T-helper 17 cell (primary cell): ENCODE measurements around the gene GTPBP3. TPM values are rescaled to one million over a fixed set of nuclear protein-coding genes. Genes with fewer than 3 reads are reported as not detected.

ENCODE experiments used
- ATAC-seq: fragments of 150-1000 bp; cut with Tn5 transposase; 2 replicates; pipeline ENCODE4 v1.10.0; 2021; ENCODE audit warnings: mild to moderate bottlenecking, moderate library complexity
- DNase-seq, 3 donors: peaks; one replicate each; pipeline versions ENCODE4 v3.0.0 to v3.0.0-alpha.2; 2020 to 2021
- H3K9me3 ChIP-seq: one replicate; pipeline ENCODE4 v1.7.0; 2013; ENCODE audit warnings: low read length, mild to moderate bottlenecking; ENCODE audit not compliant: control insufficient read depth, poor library complexity, severe bottlenecking
- H3K27ac Mint-ChIP-seq: one replicate; pipeline ENCODE4 v1.8.0; 2022; ENCODE audit warnings: mild to moderate bottlenecking, moderate library complexity, mixed read lengths
- H3K27me3 Mint-ChIP-seq: one replicate; pipeline ENCODE4 v1.8.0; 2022; ENCODE audit warnings: mixed read lengths
- H3K36me3 Mint-ChIP-seq: one replicate; pipeline ENCODE4 v1.8.0; 2022; ENCODE audit warnings: low read depth, mixed read lengths
- H3K4me1 Mint-ChIP-seq: one replicate; pipeline ENCODE4 v1.8.0; 2022; ENCODE audit warnings: mild to moderate bottlenecking, mixed read lengths
- H3K4me3 Mint-ChIP-seq: one replicate; pipeline ENCODE4 v1.8.0; 2022; ENCODE audit warnings: mild to moderate bottlenecking, moderate library complexity, mixed read lengths
- total RNA-seq, 4 donors: library from RNA in 2 of 4; stranded (reverse) in 2 of 4; gene quantifications; one replicate each; pipeline ENCODE4 v1.2.3 and lab custom pipeline; 2022 to 2026

GTPBP3 gene
- total RNA-seq, 2 donors from 2014 or later = 27.5 to 33.3 TPM

DNA sequence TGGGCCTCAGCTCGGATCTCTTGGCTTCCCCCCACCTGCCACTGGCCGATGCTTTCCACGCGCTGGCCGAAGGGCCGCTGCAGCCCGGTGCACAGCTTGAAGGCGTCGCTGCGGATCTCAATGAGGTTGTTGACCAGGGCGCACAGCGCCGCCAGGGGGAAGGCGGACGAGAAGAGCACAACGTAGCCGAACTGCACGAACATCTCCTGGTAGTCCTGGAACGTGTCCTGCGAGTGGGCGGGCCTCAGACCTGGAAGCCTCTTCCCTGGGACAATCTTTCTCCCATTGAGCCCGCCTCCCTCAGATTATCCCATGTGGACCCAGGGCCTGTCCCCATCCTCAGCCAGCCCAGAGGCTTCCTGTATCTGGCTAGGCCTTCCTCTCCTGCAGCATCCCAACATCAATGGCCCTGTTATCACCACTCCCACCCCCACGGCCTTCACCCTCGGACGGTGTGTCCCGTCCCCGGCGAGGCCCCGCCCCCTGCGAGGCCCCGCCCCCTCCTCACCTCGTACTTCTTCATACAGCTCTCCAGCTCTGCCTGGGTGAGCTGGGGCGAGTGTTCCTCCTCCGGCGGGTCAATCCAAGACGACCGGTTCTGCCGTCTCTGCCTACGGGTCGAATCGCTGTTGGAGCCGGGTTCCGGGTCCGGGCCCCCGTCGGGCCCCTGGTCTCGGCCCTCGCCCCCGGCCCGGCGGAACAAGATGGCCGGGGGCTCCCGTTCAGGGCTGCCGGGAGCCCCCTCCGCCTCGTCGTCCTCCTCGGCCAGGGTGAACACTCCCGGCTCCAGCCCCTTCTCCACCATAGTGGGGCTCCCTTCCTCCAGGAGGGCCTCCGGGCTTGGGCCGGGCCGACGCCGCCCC lies 9.5 kb upstream of the GTPBP3 start:
- H3K9me3 ChIP-seq = no peaks in the 10 kb centered on the region
- Mint-ChIP-seq H3K4me3 (peak overlapping the region; percentile 85), H3K27me3 (no peaks in the 10 kb centered on the region), H3K36me3 (no peaks in the 10 kb centered on the region), H3K4me1 (peaks cover 12% of the 10 kb centered on the region), H3K27ac (peak overlapping the region; percentile 57)
- DNase-seq = peak in 2 of 3 donors; percentile 57 to 61
- peak; percentile 79 for ATAC-seq

DNA sequence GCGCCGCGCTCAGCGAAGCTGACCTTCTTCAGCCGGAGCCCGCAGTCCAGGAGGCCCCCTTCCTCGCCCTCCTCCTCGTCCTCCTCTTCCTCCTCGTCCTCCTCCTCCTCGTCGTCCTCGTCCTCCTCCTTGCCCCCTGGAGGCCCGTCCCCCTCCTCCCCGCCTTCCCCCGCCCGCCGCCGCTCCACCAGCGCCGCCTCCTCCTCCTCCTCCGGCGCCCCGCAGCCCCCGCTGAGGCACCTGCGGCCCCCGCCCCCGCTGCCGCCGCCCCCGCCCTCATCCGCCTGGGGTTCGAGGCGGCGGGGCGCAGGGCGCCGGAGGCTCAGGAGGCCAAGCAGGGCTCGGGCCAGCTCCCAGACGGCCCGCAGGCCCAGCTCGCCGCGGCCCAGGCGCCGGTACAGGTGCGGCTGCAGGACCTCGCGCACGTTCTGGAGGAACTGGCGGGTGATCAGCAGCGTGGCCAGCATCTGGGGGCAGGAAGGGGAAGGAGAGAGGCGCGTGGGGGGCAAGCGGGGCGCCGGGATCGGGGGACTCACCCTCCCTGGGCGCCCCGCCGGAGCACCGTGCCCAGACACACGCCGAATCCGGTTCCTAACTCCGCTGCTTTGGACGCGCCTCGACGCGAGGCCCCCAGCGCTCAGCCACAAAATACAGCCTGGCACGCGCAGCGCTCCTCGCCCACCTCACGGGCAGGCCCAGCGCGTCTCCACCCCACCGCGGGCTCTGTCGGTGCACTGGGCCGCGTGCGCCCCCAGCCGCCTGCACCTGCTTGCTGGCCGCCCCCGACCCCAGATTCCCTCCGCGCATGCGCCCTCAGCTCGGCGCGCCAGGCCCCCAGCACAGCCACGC lies 8.6 kb upstream of the GTPBP3 start:
- DNase-seq (peak in 2 of 3 donors; percentile 39 to 53), ATAC-seq (peak; percentile 37)
- H3K9me3 ChIP-seq = no peaks in the 10 kb centered on the region
- H3K36me3 Mint-ChIP-seq = no peaks in the 10 kb centered on the region
- H3K27ac Mint-ChIP-seq = no peak overlapping the region
- H3K4me1 Mint-ChIP-seq = peaks cover 13% of the 10 kb centered on the region
- H3K4me3 Mint-ChIP-seq = peak overlapping the region; percentile 85
- no peaks in the 10 kb centered on the region for H3K27me3 Mint-ChIP-seq

GRCh38 chr19:17329366-17330261 lies 7.7 kb upstream of the GTPBP3 start:
- Mint-ChIP-seq H3K36me3 (peaks cover 2% of the 10 kb centered on the region), H3K4me3 (peak overlapping the region; percentile 72), H3K27ac (no peak overlapping the region), H3K27me3 (no peaks in the 10 kb centered on the region), H3K4me1 (peaks cover 15% of the 10 kb centered on the region)
- ATAC-seq = no peak
- no peaks in the 10 kb centered on the region for H3K9me3 ChIP-seq
- DNase-seq = no peak

DNA sequence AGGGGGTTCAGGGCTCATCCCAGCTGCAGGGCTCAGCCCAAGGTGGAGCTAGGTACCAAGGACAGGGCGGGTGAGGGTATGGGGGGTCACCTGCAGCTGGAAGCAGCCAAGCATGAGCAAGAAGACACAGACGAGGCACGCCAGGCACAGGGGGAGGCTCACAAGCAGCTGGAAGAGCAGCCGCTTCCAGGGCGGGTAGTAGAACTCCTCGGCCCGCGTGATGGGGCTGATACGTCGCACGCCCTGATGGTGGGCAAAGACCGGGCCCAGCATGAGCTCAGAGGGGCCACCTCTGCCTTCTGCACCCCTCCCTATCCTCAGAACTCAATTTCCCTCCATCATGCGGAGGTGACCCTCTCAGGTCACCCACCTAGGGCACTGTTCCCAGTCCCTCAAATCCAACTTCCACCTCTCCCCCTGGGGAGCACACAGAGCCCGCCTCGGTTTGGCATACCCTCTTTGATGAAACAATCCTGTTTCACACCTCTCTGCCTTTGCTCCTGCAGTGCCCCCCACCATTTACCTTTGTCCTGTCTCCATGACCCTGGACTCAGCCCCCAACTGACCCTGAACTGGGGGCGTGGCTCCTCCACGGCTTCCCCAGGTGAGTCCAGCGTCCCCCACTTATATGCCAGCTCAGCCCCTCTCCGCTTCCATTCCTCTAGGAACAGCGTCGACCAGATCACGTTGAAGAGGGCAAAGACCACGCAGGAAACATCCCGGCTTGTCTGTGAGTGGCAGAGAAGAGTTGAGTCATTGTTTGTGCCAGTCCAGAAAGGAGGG lies 6.9 kb upstream of the GTPBP3 start:
- Mint-ChIP-seq H3K4me3 (peak overlapping the region; percentile 78), H3K27ac (no peak overlapping the region), H3K27me3 (no peaks in the 10 kb centered on the region), H3K36me3 (peaks cover 2% of the 10 kb centered on the region), H3K4me1 (peaks cover 18% of the 10 kb centered on the region)
- DNase-seq (no peak), ATAC-seq (no peak)
- no peaks in the 10 kb centered on the region for H3K9me3 ChIP-seq

DNA sequence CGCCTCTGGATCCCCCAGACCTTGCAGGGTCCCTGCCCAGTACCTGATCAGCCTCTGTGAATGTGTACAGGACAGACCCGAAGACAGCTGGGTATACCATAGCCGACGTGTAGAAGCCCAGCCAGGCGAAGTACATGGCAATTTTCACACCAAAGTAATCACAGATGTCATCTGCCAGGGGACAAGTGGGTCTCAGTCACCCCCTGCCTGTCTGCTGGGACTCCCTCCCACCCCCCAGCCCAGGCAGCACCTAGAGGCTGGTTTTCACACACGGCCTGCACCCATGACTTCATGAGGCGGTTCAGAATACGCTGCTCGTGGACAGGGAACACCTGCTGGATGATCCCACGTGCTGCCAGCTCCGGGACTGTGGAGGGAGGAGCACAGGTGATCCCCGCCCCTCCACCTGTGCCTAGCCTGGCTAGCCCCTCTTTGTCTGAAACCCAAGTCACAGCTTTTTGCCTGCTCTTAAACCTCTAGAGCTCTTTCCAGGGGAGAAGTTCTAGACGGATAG lies 6.3 kb upstream of the GTPBP3 start:
- ATAC-seq = no peak
- no peak for DNase-seq
- peaks cover 18% of the 10 kb centered on the region for H3K4me1 Mint-ChIP-seq

GRCh38 chr19:17332360-17332676 lies 5.0 kb upstream of the GTPBP3 start:
- H3K27me3 Mint-ChIP-seq = no peaks in the 10 kb centered on the region
- no peaks in the 10 kb centered on the region for H3K9me3 ChIP-seq
- no peak overlapping the region for H3K4me3 Mint-ChIP-seq
- ATAC-seq = no peak
- no peak for DNase-seq
- H3K36me3 Mint-ChIP-seq = peaks cover 2% of the 10 kb centered on the region
- no peak overlapping the region for H3K27ac Mint-ChIP-seq
- H3K4me1 Mint-ChIP-seq = peaks cover 21% of the 10 kb centered on the region

More for the DNA sequence above, 6.3 kb upstream of the GTPBP3 start:
- Mint-ChIP-seq H3K27me3 (no peaks in the 10 kb centered on the region), H3K4me3 (peak overlapping the region; percentile 78), H3K27ac (no peak overlapping the region), H3K36me3 (peaks cover 2% of the 10 kb centered on the region)
- H3K9me3 ChIP-seq = no peaks in the 10 kb centered on the region

DNA sequence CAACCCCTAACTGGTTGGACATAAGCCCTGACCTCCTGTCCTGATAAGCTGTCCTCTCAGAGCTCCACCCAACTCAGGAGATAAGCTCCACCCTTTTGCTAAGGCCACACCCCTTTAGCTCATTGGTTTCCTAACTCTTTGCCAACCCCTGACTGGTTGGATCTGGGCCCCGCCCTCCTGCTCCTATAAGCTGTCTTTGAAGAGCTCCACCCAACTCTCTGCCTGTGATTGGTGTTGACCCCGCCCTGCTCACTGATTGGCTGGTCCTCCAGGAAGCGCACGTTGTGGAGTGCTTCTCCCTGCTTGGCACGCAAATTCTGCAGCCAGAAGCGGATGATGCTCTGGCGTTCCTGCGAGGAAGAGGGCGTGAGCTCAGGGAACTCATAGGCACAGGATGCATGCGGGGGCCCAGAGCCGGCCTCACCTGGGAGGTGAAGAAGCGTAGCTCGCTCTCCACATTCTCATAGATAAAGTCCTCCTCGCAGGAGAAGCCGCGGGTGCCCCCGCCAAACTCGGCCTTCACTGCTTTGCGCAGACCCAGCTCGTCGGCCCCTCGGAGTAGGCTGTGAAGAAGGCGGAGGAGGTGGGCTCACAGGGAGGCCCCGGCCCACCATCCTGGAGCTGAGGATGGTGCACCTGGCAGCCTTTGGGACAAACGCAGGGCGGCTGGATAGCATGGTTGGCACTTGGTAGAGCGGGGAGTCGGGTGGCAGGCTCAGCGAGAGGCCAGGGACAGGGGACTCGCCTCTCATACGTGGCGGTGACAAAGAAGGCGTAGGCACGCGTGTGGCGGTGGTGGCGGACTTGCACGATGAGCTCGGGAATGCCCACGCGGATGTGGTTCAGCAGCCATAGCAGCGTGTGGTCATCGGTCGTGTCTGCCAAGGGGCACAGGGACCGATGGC lies 4.4 kb upstream of the GTPBP3 start:
- ATAC-seq (no peak), DNase-seq (no peak)
- peaks cover 21% of the 10 kb centered on the region for H3K4me1 Mint-ChIP-seq
- H3K27ac Mint-ChIP-seq = no peak overlapping the region
- no peaks in the 10 kb centered on the region for H3K9me3 ChIP-seq
- H3K4me3 Mint-ChIP-seq = peak overlapping the region; percentile 15
- H3K27me3 Mint-ChIP-seq = no peaks in the 10 kb centered on the region
- peaks cover 2% of the 10 kb centered on the region for H3K36me3 Mint-ChIP-seq

- Mint-ChIP-seq H3K4me1 (peaks cover 23% of the 10 kb centered on the region), H3K36me3 (peaks cover 2% of the 10 kb centered on the region), H3K27ac (no peak overlapping the region), H3K27me3 (no peaks in the 10 kb centered on the region), H3K4me3 (peak overlapping the region; percentile 92)
- H3K9me3 ChIP-seq = no peaks in the 10 kb centered on the region
- ATAC-seq (peak; percentile 29), DNase-seq (peak in 2 of 3 donors; percentile 51 to 53)
Measured at GRCh38 chr19:17333611-17334413, 3.5 kb upstream of the GTPBP3 start.

GRCh38 chr19:17334414-17335409 lies 2.6 kb upstream of the GTPBP3 start, which contains the start of gene ANO8:
TSS of gene ANO8 (minus strand) at chr19:17334855. CDS start at chr19:17334670, 185 bp downstream.
- no peaks in the 10 kb centered on the region for H3K27me3 Mint-ChIP-seq
- ATAC-seq (peak; percentile 68), DNase-seq (peak; percentile 85 to 96 (median 88))
- peaks cover 22% of the 10 kb centered on the region for H3K4me1 Mint-ChIP-seq
- H3K9me3 ChIP-seq = no peaks in the 10 kb centered on the region
- H3K36me3 Mint-ChIP-seq = peaks cover 2% of the 10 kb centered on the region
- H3K4me3 Mint-ChIP-seq = peak within 1 kb of the TSS; percentile 92
- no peak within 1 kb of the TSS for H3K27ac Mint-ChIP-seq

DNA sequence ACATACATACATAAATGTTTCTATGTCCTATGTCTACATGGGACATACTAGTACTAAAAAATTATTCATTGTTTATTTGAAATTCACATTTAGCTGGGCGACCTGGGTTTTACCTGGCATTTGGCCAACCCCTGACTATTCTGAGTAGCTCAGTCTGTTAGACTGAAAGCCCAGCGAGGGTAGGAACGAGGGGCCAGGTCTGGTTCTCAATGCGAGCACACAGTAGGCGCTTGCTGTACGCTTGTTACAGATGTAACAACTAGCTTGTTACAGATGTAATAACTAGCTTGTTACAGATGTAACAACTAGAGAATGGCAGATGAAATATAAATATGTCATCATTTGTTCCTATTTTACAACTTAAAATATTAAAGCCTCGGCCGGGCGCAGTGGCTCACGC lies 1.8 kb upstream of the GTPBP3 start:
- H3K36me3 Mint-ChIP-seq = peaks cover 2% of the 10 kb centered on the region
- no peak for ATAC-seq
- H3K27me3 Mint-ChIP-seq = no peaks in the 10 kb centered on the region
- peaks cover 23% of the 10 kb centered on the region for H3K4me1 Mint-ChIP-seq
- H3K27ac Mint-ChIP-seq = no peak overlapping the region
- peak overlapping the region; percentile 28 for H3K4me3 Mint-ChIP-seq
- H3K9me3 ChIP-seq = no peaks in the 10 kb centered on the region
- no peak for DNase-seq
